Renal pelvis (tissue), 4 donors: ENCODE results near the gene LRRC4. TPM values are rescaled to one million over a fixed set of nuclear protein-coding genes. Genes with fewer than 3 reads are reported as not detected.

Experiments
- DNase-seq: peaks from one replicate; pipeline ENCODE4 v3.0.0-alpha.2; 2013
- polyA plus RNA-seq, 3 donors: library from polyadenylated mRNA; unstranded; fragments of 120-200 nt; gene quantifications; one replicate each; pipeline ENCODE4 v1.2.1, GENCODE V29; 2013; ENCODE audit not compliant: insufficient read length in 3 of 3

LRRC4 gene
- polyA plus RNA-seq, 3 donors, result 6.7 to 9.7 (median 7.7) TPM

- no peak for DNase-seq
These were observed 23.1 kb downstream of the LRRC4 start for GRCh38 chr7:128008141-128008540.

- DNase-seq, result no peak
These were observed 23.9 kb downstream of the LRRC4 start for GRCh38 chr7:128007303-128007680.

- no peak for DNase-seq
These were observed 24.5 kb downstream of the LRRC4 start for GRCh38 chr7:128006550-128007302.

GRCh38 chr7:128005759-128006159 lies 25.5 kb downstream of the LRRC4 start:
- DNase-seq, result no peak

- no peak for DNase-seq
These were observed 26.1 kb downstream of the LRRC4 start for GRCh38 chr7:128005117-128005516.

GRCh38 chr7:128004623-128005022 lies 26.6 kb downstream of the LRRC4 start:
- DNase-seq, result no peak

GRCh38 chr7:128003787-128004186 lies 27.4 kb downstream of the LRRC4 start:
- no peak for DNase-seq

- DNase-seq, result no peak
These were observed 28.1 kb downstream of the LRRC4 start for GRCh38 chr7:128003167-128003566.

GRCh38 chr7:128000854-128001265 lies 30.4 kb downstream of the LRRC4 start:
- no peak for DNase-seq

GRCh38 chr7:128000048-128000447 lies 31.2 kb downstream of the LRRC4 start:
- DNase-seq, result no peak

- DNase-seq, result no peak
These were observed 32.6 kb downstream of the LRRC4 start for GRCh38 chr7:127998671-127999070.

- no peak for DNase-seq
These were observed 33.9 kb downstream of the LRRC4 start for GRCh38 chr7:127997226-127997922.

GRCh38 chr7:127996253-127997071 lies 34.8 kb downstream of the LRRC4 start:
- DNase-seq, result no peak

- DNase-seq, result no peak
These were observed 35.4 kb downstream of the LRRC4 start for GRCh38 chr7:127995881-127996215.

GRCh38 chr7:127995156-127995880 lies 35.9 kb downstream of the LRRC4 start:
- DNase-seq, result no peak

GRCh38 chr7:127993987-127994386 lies 37.2 kb downstream of the LRRC4 start:
- no peak for DNase-seq

GRCh38 chr7:127993317-127993716 lies 37.9 kb downstream of the LRRC4 start:
- DNase-seq, result no peak

GRCh38 chr7:127988751-127989150 lies 42.5 kb downstream of the LRRC4 start:
- no peak for DNase-seq

- DNase-seq, result no peak
These were observed 44.4 kb downstream of the LRRC4 start for GRCh38 chr7:127986581-127987521.

GRCh38 chr7:127983804-127984332 lies 47.4 kb downstream of the LRRC4 start:
- DNase-seq, result no peak

- DNase-seq, result no peak
These were observed 49.3 kb downstream of the LRRC4 start for GRCh38 chr7:127981965-127982364.
